OCI-LY3 (cell line): Measurements from ENCODE around the gene ARHGAP15.

Experiments used
- H2AFZ ChIP-seq: fragments of 200-600, 300-600 bp; shearing (Covaris generic); 2 replicates; pipeline ENCODE4 v1.6.0; 2014; ENCODE audit warnings: antibody characterized with exemption, low read depth, low read length
- H3K27ac ChIP-seq: fragments of 200-600, 300-600 bp; sonication (generic); 2 replicates; pipeline ENCODE4 v1.5.1; 2014; ENCODE audit warnings: mild to moderate bottlenecking, low read length, moderate library complexity, mixed read lengths
- H3K27me3 ChIP-seq: fragments of 200-600, 300-600 bp; sonication (generic); 2 replicates; pipeline ENCODE4 v1.6.1; 2014; ENCODE audit warnings: low read depth, low read length, mixed read lengths
- H3K36me3 ChIP-seq: fragments of 200-600, 300-600 bp; sonication (generic); replicated peaks from 2 replicates; pipeline ENCODE3; 2014; ENCODE audit warnings: low read depth, low read length, mixed read lengths
- H3K4me1 ChIP-seq: fragments of 300-600, 200-600 bp; sonication (generic); 2 replicates; pipeline ENCODE4 v1.6.1; 2014; ENCODE audit warnings: low read length, mixed read lengths
- H3K4me2 ChIP-seq: fragments of 200-600, 300-600 bp; sonication (generic); 2 replicates; pipeline ENCODE4 v1.6.1; 2014; ENCODE audit warnings: low read length, mixed read lengths
- H3K4me3 ChIP-seq: fragments of 300-600, 200-600 bp; sonication (generic); 2 replicates; pipeline ENCODE4 v1.5.1; 2014; ENCODE audit warnings: antibody characterized with exemption, mild to moderate bottlenecking, low read length, moderate library complexity
- H3K79me2 ChIP-seq: fragments of 300-600, 200-600 bp; shearing (Covaris generic); 2 replicates; pipeline ENCODE4 v1.6.1; 2014; ENCODE audit warnings: mild to moderate bottlenecking, low read length, mixed read lengths
- H3K9ac ChIP-seq: fragments of 300-600, 200-600 bp; shearing (Covaris generic); 2 replicates; pipeline ENCODE4 v1.6.0; 2014; ENCODE audit warnings: mild to moderate bottlenecking, low read length, moderate library complexity
- H3K9me3 ChIP-seq: fragments of 200-600, 300-600 bp; shearing (Covaris generic); 2 replicates; pipeline ENCODE4 v1.6.1; 2014; ENCODE audit warnings: low read length, mixed read lengths; ENCODE audit not compliant: insufficient read depth
- H4K20me1 ChIP-seq: fragments of 200-600, 300-600 bp; sonication (generic); 2 replicates; pipeline ENCODE4 v1.6.1; 2016; ENCODE audit warnings: low read length, mixed read lengths; ENCODE audit not compliant: insufficient read depth
- CTCF ChIP-seq: fragments of 200-600, 300-600 bp; sonication (generic); IDR thresholded peaks from 2 replicates; pipeline ENCODE4 v1.5.1; 2014; ENCODE audit warnings: antibody characterized with exemption, low read length, low read depth
- EZH2phosphoT487 ChIP-seq: fragments of 200-600 bp; shearing (Covaris generic); IDR thresholded peaks from 2 replicates; pipeline ENCODE4 v1.6.1; 2018; ENCODE audit warnings: antibody characterized with exemption, mixed run types, low read depth

ARHGAP15 gene

GRCh38 chr2:143717536-143718168, 588.4 kb downstream of the ARHGAP15 start:
- Histone ChIP-seq H4K20me1 (no peaks in the 10 kb centered on the region), H3K27ac (no peak overlapping the region), H3K9ac (no peak overlapping the region), H2AFZ (no peak overlapping the region), H3K4me1 (peaks cover 35% of the 10 kb centered on the region), H3K79me2 (no peaks in the 10 kb centered on the region), H3K4me3 (peak overlapping the region; percentile 44), H3K27me3 (no peaks in the 10 kb centered on the region), H3K36me3 (no peaks in the 10 kb centered on the region), H3K9me3 (no peaks in the 10 kb centered on the region), H3K4me2 (peak overlapping the region; percentile 65)
- no peak for TF ChIP-seq EZH2phosphoT487
- no peak for TF ChIP-seq CTCF

- no peak overlapping the region for H3K4me2 ChIP-seq
Measured at GRCh38 chr2:143718745-143719144, 589.5 kb downstream of the ARHGAP15 start.

GRCh38 chr2:143719406-143719805, 590.2 kb downstream of the ARHGAP15 start:
- Histone ChIP-seq H3K27ac (no peak overlapping the region), H2AFZ (no peak overlapping the region), H3K9ac (no peak overlapping the region), H3K4me1 (peaks cover 37% of the 10 kb centered on the region), H3K27me3 (no peaks in the 10 kb centered on the region), H3K36me3 (no peaks in the 10 kb centered on the region), H3K79me2 (no peaks in the 10 kb centered on the region), H3K4me2 (no peak overlapping the region), H3K4me3 (no peak overlapping the region), H4K20me1 (no peaks in the 10 kb centered on the region), H3K9me3 (no peaks in the 10 kb centered on the region)
- TF ChIP-seq CTCF (no peak), EZH2phosphoT487 (no peak)

More at GRCh38 chr2:143718745-143719144, 589.5 kb downstream of the ARHGAP15 start:
- H3K36me3 ChIP-seq: no peaks in the 10 kb centered on the region
- TF ChIP-seq EZH2phosphoT487 (no peak), CTCF (no peak)
- no peaks in the 10 kb centered on the region for H3K27me3 ChIP-seq
- H4K20me1 ChIP-seq: no peaks in the 10 kb centered on the region
- H2AFZ ChIP-seq: no peak overlapping the region
- no peak overlapping the region for H3K9ac ChIP-seq
- no peak overlapping the region for H3K4me3 ChIP-seq
- no peaks in the 10 kb centered on the region for H3K79me2 ChIP-seq
- no peaks in the 10 kb centered on the region for H3K9me3 ChIP-seq
- no peak overlapping the region for H3K27ac ChIP-seq
- peaks cover 37% of the 10 kb centered on the region for H3K4me1 ChIP-seq

GRCh38 chr2:143720095-143720664, 591.0 kb downstream of the ARHGAP15 start:
- no peaks in the 10 kb centered on the region for H3K36me3 ChIP-seq
- peak overlapping the region; percentile 14; the same call in 1 of the 2 replicates for H3K4me3 ChIP-seq
- H3K27ac ChIP-seq: no peak overlapping the region
- no peaks in the 10 kb centered on the region for H3K27me3 ChIP-seq
- no peaks in the 10 kb centered on the region for H3K79me2 ChIP-seq
- H3K4me2 ChIP-seq: peak overlapping the region; percentile 60
- peaks cover 37% of the 10 kb centered on the region for H3K4me1 ChIP-seq
- H4K20me1 ChIP-seq: no peaks in the 10 kb centered on the region
- no peak overlapping the region; the same call in 1 of the 2 replicates for H2AFZ ChIP-seq
- H3K9ac ChIP-seq: peak overlapping the region; percentile 20; the same call in 1 of the 2 replicates
- TF ChIP-seq CTCF: peak; percentile 66
- no peak for TF ChIP-seq EZH2phosphoT487
- H3K9me3 ChIP-seq: no peaks in the 10 kb centered on the region
